Myometrial cell (primary cell): ENCODE measurements around the gene MEIS3. TPM values are rescaled to one million over a fixed set of nuclear protein-coding genes. Genes with fewer than 3 reads are reported as not detected.

Experiments used
- total RNA-seq: library from RNA; depleted of rRNA; stranded (reverse); fragments of >200 nt; gene quantifications from 2 replicates; pipeline ENCODE4 v1.2.3, GENCODE V29; 2015

The MEIS3 gene
- total RNA-seq = 40.8 and 44.7 TPM in 2 replicates

DNA sequence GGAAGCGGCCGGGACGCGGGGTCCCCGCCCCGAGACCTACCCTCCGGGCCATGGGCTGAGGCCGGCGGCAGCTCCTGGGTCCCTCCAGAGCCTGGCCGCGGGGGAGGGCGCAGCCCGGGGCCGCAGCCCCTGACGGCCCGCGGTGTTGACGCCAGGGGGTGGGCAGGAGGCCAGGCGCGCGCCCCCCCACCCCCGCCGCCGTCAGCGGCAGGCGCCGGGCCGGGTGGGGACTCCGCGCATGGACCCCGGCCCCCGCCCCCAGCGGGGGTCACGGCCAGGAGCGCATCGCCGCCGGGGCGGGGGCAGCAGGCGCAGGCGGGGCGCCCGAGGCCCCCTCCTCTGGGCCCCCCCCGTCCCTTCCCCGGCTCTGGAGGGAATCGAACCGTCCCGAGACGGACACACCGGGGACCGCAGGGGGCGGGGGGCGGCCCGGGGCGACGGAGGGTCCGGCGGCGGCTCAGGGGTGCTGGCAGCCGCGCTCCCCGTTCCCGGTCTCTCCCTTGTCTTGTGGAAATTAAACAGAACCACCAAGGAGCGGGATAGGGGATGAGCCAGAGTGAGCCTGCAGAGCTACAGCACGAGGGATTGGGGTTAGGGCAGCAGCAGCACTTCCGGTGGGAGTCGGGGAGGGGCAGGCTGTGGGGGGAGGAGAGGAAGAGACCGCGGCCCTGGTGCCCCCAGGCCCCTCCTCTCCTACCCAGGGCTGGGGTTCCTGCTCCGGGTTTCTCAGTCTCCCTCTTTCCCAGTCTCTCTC, at the start of gene MEIS3:
Gene MEIS3 (minus strand): TSS at position 498 of the 754 bp plus-strand sequence. CDS start 446 bp downstream, at position 52.

Other genes with a start within 250 kb of the MEIS3 start
- gene BBC3, start 188.3 kb downstream of the MEIS3 start, total RNA-seq = 16.7 and 19.9 TPM in 2 replicates
- 13.1 and 25.7 TPM in 2 replicates for gene CCDC9, start 163.0 kb downstream of the MEIS3 start, total RNA-seq
- 7.8 and 10.1 TPM in 2 replicates for gene INAFM1, start 144.6 kb downstream of the MEIS3 start, total RNA-seq
- not detected in 2 replicates for gene C5AR1, start 109.7 kb downstream of the MEIS3 start, total RNA-seq
- 0.18 TPM in 1 of 2 replicates, not detected in the other for gene C5AR2, start 87.4 kb downstream of the MEIS3 start, total RNA-seq
- 10.6 and 13.8 TPM in 2 replicates for gene DHX34, start 70.2 kb downstream of the MEIS3 start, total RNA-seq
- not detected in 2 replicates for gene SLC8A2, start 52.4 kb upstream of the MEIS3 start, total RNA-seq
- 5.5 and 8.1 TPM in 2 replicates for gene KPTN, start 64.7 kb upstream of the MEIS3 start, total RNA-seq
- 133 and 153 TPM in 2 replicates for gene NAPA, start 95.5 kb upstream of the MEIS3 start, total RNA-seq
- not detected in 2 replicates for gene ZNF541, start 153.6 kb upstream of the MEIS3 start, total RNA-seq
- gene BICRA, start 189.6 kb upstream of the MEIS3 start, total RNA-seq = 1.7 and 5.8 TPM in 2 replicates